Smooth muscle cell of the brain vasculature (primary cell): ENCODE data around the gene MRPS23.
A peak's percentile ranks its signal among the peaks of the same experiment; 100 is the strongest.

Experiments used
- DNase-seq: peaks from one replicate; pipeline ENCODE4 v3.0.0-alpha.2; 2012; ENCODE audit warnings: low read depth, low spot score

The MRPS23 gene

GRCh38 chr17:57838453-57838852 is 11.4 kb downstream of the MRPS23 start:
- no peak for DNase-seq

GRCh38 chr17:57835333-57835900 is 14.4 kb downstream of the MRPS23 start:
- DNase-seq, result no peak

- DNase-seq, result no peak
Observed at GRCh38 chr17:57834146-57834741, 15.6 kb downstream of the MRPS23 start.

GRCh38 chr17:57833179-57833939 is 16.5 kb downstream of the MRPS23 start:
- DNase-seq, result peak; percentile 69

GRCh38 chr17:57832314-57833178 is 17.3 kb downstream of the MRPS23 start:
- DNase-seq, result no peak

GRCh38 chr17:57830880-57831279 is 19.0 kb downstream of the MRPS23 start:
- DNase-seq, result no peak

GRCh38 chr17:57823469-57824401 is 26.1 kb downstream of the MRPS23 start:
- no peak for DNase-seq

GRCh38 chr17:57819867-57820266 is 30.0 kb downstream of the MRPS23 start:
- DNase-seq, result no peak

- no peak for DNase-seq
Observed at GRCh38 chr17:57819285-57819684, 30.6 kb downstream of the MRPS23 start.

- DNase-seq, result no peak
Observed at GRCh38 chr17:57818066-57818465, 31.8 kb downstream of the MRPS23 start.

- DNase-seq, result no peak
Observed at GRCh38 chr17:57817299-57817698, 32.5 kb downstream of the MRPS23 start.

- DNase-seq, result no peak
Observed at GRCh38 chr17:57814421-57814820, 35.4 kb downstream of the MRPS23 start.

- DNase-seq, result no peak
Observed at GRCh38 chr17:57811638-57812280, 38.1 kb downstream of the MRPS23 start.

- DNase-seq, result peak; percentile 80
Observed at GRCh38 chr17:57810721-57811637, 38.9 kb downstream of the MRPS23 start.

- no peak for DNase-seq
Observed at GRCh38 chr17:57809879-57810278, 40.0 kb downstream of the MRPS23 start.

GRCh38 chr17:57808882-57809281 is 41.0 kb downstream of the MRPS23 start:
- no peak for DNase-seq

- DNase-seq, result no peak
Observed at GRCh38 chr17:57806167-57806830, 43.5 kb downstream of the MRPS23 start.

GRCh38 chr17:57803021-57803420 is 46.8 kb downstream of the MRPS23 start:
- DNase-seq, result no peak
